HG03565 (cell line): ENCODE measurements around the gene SH3TC1.

Experiments used
- ATAC-seq: cut with Tn5 transposase; IDR thresholded peaks from one replicate; pipeline ENCODE4 v1.9.1; 2021; ENCODE audit warnings: mild to moderate bottlenecking, moderate library complexity; ENCODE audit not compliant: unreplicated experiment

SH3TC1 gene

DNA sequence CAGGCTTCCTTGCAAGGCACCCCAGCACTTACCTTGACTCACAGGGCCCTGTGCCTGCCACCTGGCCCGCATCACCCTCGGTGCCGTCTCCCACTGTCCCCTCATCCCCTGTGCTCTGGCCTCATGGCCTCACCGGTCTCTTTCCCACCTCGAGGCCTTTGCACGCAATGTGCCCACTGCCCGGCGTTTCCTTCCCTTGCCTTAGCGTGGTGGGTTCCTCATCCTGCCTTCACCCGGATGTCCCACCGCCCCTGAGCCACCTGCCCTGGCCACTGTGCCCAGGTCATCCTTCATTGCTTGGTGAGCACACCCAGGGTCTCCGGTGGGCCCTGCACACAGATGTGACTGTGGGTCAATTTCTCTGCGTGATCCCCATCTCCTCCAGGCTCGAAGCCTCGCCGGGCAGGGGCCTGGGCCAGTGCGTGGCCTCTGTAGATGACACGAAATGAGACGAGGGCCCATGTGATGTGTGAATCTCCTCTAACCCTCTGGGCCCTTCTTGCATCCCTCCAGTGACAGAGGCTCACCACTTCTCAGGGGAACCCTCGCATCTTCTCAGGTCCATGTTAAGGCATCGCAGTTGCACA, 75.1 kb downstream of the SH3TC1 start:
- no peak for ATAC-seq

DNA sequence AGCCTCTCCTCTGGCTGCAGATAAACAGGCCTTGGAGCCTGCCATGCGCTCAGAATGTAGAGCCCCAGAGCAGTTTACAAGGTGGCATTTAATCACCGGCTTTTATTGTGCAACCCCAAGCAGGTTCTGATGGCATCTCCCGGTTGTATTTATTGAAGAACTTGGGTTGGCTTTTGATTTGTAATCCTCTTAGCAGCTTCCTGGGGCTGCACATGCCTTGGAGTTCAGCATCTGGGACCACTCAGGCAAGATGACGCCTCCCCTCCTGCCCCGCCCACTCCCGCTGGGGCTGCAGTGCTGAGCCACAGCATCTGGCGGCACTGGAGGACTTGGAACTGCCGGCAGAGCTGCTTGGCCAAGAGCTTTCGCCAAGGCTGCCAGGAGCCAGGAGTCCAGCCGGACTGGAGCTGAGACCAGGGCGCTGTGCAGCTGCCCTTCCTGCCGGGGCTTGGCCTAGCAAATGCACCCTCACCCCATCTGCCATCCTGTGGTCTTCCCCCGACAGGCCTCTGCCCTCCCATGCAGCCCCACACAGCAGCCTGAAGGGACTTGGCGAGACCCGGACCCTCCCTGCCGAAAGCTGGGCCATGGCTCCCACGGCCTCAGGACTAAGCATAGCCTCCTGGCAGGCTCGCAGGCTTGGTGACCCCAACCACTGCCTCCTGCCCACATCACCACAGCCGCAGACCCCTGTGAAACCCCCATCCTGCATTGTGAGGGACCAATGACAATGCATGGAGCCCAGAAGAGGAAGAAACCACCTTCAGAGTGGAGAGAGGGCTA, 75.9 kb downstream of the SH3TC1 start:
- no peak for ATAC-seq

DNA sequence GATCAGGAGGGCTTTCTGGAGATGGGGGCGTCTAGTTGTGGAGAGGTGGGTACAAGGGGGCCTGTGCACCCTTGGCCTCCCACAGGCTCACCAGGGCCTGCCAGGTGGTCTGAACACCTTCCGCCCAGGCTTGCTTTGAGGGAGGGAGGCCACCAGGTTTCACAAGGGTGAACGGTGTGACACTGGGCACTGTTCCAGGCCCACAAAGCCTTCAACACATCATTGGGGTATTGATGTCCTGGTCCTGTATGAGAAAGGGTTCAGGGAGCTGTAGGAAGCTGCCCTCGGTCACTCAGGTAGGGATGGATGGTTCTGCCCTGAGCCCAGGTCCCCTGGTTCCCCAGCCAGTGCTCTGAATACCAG, 76.4 kb downstream of the SH3TC1 start:
- no peak for ATAC-seq

DNA sequence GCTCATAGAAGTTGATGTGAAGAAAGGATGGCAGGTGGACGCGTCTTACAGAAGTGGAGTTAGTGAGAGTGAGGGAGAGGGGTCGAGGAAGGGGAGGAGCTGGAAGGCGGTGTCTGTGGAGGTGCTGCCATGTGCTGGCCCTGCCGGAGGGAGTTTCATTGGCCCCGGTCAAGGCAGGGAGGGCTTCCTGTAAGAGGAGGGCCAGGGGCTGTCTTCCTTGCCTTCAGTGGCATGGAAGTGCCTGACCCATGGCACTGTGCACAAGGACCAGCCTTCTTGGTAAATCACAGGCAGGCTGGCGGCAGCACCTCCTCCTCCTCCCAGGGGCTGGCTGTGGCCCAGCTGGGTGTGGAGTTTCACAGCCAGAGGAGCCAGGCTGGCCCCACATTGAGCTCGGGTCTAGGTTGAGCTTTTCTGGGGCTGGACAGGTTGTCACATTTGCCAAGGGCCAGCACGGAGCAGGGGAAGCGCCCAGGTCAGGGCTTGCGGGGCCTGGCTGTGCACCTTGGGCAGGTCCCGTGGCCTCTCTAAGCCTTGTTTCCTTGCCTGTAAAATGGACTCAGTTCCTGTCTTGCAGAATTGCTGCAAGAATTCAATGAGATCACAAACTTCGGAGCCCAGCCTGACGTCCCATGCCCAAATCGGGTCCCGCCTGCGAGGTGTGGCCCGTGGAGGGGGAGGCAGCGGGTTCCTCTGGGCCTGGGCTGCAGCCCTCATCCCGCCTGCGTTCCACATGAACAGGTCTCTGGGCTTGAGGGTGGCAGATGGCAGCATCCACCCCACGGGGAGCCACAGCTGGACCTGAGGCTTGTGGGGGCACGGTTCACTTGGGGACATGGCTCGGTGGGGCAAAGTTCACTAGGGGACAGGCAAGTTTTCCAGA, 77.5 kb downstream of the SH3TC1 start:
- ATAC-seq = no peak

DNA sequence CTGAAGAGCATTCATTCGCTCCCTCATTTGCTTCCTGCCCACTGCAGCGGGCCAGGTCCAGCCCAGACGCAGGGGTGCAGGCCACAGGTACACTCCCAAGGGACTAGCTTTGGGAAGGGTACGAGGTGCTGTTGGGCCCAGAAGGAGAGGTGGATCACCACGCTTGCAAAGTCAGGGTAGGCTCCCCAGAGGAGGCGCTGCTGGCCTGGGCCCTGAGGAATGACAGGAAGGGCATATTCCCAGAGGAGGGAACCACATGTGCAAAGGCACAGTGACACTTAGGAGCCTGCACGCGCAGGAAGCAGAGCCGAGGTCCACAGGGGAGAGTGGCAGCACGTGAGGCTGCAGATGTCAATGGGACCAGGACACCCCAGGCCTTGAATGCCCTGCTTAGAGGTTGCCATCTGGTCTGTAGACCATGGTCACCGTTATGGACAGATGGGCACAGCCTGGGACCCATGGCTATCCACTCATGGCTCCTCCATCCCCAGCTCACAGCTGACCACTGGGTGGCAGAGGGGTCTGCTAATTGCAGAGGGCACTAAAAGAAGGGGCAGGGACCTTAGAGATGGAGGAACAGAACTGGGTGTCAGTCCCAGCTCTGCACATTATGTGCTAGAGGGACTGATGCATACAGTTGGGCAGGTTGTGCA, 78.4 kb downstream of the SH3TC1 start:
- no peak for ATAC-seq

DNA sequence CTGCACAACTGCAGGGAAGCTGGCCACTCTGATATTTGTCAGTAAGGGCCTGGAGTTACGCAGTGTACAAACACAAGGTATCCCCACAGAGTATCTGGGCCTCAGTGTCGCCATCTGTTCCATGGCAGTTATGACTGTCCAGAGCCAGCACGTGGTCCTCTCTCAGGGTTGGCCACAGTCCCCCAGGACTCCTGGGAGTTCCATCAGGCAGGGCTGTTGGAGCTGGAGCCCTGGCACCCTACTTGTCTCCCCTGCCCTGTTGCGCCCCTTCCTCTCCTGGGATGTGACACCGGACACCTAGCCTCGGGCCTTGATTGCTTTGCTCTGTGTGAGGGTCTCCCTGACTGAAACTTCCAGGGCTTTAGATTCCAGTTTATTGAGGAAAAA, 78.9 kb downstream of the SH3TC1 start:
- no peak for ATAC-seq

DNA sequence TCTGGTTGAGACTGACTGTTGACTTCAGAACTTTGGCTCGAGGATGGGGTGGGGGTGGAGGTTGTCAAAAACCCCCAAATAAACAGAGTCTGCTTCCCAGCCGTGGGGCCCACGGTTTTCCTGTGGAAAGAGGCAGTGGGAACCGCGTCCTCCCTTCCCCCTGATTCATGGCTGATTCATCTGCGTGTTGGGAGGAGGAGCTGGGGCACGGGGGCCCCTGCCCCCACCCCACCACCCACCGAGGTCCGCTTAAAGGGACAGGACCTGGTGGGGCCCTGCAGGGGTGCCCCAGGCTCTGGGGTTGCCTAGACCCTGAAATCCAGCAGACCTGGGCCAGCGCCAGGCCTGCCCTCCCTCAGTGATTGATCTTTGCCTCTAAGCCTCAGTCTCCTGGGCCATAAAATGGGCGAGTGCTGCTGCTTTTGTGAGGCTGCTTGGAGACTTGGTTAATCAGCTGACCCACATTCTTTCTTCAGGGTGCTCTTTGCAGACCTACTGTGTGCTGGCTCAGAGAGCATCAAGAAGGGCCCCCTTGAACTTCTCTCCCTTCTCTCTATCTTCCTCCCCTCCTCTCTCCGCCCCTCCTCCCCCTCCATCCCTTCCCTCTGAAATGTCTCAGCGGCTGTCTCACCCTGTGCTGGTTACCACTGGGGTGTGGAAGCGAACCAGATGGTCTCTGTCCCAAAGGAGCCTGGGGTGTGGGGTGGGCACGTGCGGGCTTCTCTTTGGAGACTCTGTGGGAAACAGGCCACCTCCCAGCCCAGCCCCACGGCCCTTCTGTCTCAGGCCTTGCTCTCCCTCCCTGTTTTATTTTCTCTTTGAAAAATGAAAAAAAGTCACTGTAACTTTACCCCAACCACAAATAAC, 79.6 kb downstream of the SH3TC1 start:
- ATAC-seq = no peak

DNA sequence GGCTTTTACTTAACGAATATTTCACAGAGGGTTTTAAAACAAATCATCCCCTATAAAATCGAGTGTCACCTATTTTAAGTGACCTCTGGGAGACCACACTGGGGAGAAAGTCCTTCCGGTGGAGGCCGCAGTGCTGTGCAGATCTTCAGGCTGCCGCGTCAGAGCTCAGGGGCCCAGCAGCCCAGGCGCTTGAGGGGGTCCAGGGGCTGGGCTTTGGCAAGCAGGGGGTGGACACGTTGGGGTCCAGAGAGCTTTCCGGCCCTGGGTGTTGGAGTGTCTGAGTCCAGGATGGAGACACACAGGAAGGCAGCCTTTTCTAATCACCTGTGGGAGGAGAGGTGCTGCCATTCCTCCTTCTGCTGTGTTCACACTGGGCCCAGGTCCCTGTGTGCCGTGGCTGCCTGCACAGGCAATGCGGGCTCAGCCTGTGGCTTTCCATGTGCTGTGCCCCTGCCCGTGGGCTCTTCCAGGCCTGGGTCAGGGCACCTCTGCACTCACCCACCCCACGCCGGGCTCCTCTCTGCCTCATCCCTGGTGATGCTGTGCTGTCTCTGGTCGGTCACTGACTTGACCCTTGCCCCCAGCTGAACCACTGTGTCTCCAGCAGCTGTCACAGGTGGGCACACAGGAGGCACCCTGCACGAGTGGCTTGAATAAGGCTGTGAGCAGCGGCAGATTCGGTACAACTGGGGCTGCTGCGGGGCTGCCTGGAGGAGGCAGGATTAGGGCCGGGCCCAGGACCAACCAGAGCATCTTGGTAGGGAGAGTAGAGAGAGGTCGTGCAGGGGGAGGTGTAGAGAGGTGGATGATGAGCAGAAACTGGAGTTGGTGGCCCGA, 80.4 kb downstream of the SH3TC1 start:
- ATAC-seq = no peak

DNA sequence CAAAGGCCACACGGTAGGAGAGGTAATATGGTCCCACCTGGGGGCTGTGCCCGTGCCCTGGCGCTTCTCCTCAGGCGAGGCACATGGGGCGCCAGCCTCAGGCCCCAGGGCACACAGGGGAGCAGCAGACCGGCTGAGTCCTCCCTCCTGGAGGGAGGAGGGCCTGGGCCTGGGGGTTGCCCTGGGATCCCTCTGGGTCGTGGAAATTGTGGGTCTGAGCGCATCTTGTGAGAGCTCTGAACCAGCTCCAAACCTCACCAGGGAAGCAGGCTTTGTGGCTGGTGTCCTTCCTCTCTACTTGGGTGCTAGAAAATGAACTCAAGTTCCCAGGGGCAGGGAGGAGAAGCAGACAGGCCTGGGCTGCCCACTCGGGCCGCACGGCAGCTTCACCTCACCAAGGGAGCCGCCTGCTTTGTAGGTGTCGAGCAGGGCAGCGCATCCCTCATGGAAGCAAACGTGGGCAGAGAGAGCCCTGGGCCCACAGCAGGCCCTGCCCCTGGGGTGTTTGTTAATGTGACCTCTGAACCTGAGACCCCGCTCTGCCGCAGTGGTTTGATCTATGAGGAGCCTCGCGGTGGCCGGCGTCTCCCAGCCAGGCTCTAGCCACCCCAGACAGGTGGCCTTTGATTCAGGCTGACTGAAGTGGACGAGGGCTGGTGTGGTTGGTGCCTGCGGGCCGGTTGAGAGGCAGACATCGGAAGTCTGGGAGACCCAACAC, 81.2 kb downstream of the SH3TC1 start:
- no peak for ATAC-seq

DNA sequence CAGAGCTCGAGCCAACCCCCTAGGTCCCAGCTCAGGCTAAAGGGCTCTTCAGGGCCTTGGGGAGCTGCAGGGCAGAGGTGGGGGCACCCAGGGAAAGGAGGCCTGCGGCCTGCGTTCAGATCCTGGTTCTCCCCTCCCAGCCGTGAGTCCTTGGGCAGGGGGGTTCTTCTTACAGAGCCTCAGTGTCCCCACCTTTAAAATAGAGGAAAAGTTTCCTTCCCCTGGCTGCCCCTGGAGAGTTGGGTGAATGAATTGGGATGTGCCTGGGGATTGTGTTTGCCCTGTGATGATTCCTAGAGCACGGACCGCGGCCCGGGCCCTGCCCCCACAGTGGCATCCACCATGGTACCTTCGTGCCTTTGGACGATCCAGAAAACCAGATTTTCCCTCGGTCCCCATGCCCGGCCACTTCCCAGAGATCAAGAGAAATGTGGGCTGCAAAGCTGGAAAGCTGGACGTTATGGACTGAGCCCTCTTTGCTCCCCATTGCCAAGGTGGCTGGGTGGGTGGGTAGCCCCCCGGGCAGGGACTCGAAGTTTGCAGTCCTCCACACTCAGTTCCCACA, 81.9 kb downstream of the SH3TC1 start:
- ATAC-seq = no peak

DNA sequence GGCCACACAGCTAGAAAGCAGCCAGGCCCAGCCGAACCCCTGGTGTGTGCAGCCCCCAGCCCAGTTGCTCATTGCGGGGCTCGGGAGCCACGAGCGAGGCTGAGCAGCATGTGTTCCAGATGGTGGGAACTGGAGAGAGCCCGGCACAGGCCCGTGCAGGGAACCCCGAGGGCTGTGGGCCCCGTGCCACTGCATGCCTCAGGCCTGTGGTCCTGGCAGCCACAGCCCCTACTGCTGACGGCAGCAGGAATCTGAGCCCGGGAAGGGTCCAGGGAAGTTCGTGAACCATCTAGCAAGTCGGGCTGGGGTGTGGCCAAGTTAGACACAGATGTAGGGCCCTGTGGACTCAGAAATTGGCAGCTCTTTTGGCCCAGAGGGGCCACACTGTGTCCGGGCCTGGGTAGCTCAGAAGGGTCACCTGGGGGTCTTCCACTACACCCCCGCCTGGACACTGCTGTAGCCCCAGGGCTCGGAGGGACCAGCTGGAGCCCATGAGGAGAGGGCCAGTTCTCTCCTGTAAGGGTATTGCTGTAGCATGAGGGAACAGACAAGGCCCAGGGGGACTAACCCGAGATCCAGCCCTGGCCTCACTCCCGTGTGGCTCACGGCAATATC, 82.5 kb downstream of the SH3TC1 start:
- no peak for ATAC-seq

DNA sequence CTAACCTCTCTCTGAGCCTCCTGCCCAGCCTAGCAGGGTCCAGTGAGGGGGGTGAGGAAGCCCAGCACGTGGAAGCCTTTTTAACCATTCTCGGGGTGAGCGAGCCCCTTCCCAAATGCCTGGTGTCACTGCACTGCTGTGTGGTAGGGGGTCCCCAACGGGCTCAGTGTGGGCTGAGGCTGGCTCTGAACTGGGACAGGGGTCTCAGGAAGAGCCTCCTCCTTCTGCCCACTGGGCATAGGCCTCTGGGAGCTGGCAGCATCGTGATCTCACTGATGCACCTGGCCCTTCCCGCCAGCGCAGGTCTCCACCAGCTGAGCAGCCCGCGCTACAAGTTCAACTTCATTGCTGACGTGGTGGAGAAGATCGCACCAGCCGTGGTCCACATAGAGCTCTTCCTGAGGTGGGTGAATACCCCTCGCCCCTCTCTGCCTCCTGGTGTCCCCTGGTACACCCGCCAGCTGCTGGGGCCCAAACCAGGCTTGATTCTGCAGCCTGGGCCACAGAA, 83.1 kb downstream of the SH3TC1 start:
- no peak for ATAC-seq

DNA sequence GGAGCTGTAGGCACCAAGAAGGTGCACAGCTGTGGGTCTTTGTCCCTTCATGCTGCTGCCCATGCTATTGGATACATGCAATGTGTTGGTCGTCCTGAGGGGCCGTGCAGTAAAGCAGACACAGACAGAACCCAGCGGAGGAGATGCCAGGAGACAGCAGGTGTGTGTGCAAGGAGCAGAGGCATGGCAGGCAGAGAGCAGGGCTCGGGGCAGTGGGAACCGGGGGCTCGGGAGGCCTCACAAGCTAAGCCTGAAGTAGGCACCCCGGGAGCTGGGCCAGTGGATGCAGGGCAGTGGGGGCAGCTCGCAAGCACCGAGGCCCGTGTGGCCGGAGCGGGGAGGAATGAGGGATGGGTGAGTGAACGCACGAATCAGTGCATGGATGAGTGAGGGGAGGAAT, 83.7 kb downstream of the SH3TC1 start:
- no peak for ATAC-seq

DNA sequence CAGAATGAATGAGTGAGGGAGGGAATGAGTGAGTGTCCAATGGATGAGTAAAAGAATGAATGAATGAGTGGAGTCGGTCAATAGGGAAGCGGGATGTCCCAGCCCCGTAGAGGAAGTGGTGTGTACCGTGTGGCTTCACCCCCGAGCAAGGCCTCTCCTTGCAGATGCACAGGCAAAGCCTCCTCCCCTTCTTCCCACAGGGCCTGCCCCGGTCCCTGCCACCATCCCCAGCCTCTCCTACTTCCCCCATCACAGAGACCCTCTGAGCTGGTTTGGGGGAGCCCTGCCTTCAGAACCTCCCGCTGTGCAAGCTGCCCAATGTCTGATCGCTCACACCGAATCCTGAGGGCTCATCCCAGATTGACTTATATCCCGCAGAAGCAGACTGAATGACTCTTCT, 84.1 kb downstream of the SH3TC1 start:
- no peak for ATAC-seq

DNA sequence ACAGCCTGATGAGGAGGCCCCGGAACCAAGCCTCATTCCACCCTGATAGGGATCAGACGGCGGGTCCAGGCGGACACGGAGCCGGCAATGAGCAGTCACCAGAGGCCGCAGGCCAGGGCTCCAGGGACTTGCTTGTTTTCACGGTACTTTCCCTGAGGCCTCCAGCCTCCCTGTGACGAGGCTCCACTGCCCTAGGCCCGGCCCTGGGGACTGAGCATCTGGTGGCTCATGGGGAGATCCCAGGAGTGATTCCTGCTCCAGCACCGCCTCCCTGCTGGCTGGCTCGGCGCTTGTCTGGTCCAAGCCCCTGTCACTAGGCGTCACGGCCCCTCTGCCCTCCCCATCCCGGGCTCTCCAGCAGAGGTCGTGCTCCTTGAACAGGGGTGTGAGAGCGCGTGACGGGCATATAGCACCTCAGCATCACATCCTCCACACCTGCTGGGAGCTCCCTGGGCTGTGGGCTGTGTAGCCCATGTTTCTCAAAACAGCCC, 84.6 kb downstream of the SH3TC1 start:
- no peak for ATAC-seq

DNA sequence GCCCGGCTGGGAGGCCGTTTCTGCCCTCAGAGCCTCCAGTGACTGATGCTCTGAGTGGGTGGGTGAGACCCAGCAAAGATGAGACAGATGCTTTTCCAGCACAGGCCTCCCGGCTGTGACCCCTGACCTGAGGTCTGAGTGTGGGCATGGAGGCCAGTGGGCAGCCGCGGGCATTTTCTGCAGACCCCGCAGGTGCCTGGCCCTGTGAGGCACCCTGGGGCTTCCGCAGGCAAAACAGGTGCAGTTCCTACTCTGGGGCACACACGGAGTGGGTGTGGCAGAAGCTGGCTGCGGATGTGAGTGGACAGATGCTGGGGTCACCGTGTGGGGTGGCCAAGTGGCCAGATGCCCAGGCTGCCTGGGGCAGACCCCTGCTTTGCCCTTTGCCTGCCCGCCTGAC, 85.3 kb downstream of the SH3TC1 start:
- ATAC-seq = no peak

DNA sequence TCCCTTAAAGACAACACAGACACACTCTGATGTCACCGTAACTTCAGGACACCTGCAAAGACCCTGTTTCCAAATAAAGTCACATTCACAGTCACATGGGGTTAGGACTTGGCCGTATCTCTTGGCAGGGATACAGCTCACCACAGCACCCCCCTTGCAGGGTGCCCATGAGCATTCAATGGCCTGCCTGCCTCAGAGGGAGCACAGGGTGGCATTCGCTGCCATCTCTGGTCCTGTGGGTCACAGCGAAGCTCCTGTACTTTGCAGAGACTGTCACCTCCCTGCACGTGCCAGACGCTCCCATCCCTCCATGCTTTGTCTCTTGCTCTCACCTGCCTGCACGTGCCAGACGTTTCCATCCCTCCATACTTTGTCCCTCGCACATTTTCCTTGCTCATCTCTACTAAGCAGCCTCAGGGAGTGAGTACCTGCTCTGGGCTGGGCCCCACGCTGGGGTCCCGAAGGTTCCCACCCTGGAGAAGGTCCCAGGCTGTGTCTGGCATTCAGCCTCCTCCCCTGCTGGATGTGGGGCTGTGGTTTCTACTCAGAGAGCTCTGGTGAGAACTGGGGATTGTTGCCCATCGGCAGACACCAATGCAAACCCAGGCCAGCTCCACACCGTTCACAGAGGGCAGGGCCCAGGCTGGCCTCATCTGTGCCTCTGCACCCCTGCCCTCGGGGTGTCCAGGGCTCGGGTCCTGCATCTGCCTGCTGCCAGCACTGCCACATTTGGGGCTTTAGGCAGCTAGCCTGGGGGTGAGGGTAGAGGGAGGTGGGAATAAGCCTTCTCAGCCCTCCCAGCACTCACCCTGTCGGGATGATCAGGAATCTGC, 86.3 kb downstream of the SH3TC1 start:
- ATAC-seq = no peak
